ENCODE results near the gene LBR. TPM values are rescaled to one million over a fixed set of nuclear protein-coding genes. Genes with fewer than 3 reads are reported as not detected.

LBR gene
- total RNA-seq, 1 experiment from 2014 or later: 60.9 TPM

DNA sequence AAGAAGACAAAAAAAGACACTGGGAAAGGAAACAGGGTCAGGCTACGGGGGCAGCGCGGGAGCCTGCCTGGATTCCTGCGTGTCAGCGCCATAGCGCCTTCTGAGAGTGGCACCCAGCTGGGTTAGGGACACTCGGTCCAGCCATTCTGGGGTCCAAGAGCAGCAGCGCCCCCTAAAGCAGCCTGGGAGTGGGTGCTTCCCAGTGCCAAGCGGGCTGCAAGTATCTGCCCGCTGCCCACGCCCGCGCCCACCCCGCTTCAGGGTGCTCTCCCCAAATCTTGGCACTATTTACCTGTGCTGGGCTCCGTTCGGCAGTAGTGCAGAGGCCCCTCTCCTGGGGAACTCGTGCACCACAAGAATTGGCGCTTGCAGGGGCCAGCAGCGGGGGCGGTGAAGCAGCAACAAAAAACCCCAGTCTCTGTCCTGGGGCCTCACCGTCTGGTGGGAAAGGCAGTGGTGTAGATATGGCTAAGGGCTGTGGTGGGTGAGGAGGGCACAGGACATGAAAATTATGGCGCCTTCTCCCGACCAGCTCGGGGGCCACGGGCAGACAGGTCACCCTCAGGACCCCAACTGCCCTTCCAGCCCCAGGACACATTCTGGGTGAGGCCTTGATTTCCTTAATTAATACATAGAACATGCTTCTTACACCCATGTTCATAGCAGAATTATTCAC is 24.1 kb upstream of the LBR start:
- TF ChIP-seq, protein P1, sequence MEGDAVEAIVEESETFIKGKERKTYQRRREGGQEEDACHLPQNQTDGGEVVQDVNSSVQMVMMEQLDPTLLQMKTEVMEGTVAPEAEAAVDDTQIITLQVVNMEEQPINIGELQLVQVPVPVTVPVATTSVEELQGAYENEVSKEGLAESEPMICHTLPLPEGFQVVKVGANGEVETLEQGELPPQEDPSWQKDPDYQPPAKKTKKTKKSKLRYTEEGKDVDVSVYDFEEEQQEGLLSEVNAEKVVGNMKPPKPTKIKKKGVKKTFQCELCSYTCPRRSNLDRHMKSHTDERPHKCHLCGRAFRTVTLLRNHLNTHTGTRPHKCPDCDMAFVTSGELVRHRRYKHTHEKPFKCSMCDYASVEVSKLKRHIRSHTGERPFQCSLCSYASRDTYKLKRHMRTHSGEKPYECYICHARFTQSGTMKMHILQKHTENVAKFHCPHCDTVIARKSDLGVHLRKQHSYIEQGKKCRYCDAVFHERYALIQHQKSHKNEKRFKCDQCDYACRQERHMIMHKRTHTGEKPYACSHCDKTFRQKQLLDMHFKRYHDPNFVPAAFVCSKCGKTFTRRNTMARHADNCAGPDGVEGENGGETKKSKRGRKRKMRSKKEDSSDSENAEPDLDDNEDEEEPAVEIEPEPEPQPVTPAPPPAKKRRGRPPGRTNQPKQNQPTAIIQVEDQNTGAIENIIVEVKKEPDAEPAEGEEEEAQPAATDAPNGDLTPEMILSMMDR (conservative IDR thresholded peaks at IDR 0.05): peak; percentile 53
- no peak overlapping the region for H2BK12ac ChIP-seq (ENCODE audit: insufficient read length, low read depth, low read length)
- Mint-ChIP-seq H3K27ac (no peak overlapping the region; a peak in 1 of 7 replicates), H3K27me3 (ENCODE audit: low read depth) (peaks cover 12% of the 10 kb centered on the region), H3K4me1 (peaks cover 10 to 11% of the 10 kb centered on the region in 2 experiments), H3K4me3 (no peak overlapping the region), H3K36me3 (ENCODE audit: insufficient read depth in 1 of 3, low read depth in 3 of 3) (no peaks in the 10 kb centered on the region), H3K9me3 (peaks cover 0 to 3% of the 10 kb centered on the region in 2 experiments; a peak in 3 of 5 replicates)
- H3K23me2 ChIP-seq (ENCODE audit: insufficient read length, low read depth, low read length, poor library complexity, severe bottlenecking): no peaks in the 10 kb centered on the region
- H3K14ac ChIP-seq (ENCODE audit: insufficient read depth, low read length): no peak overlapping the region
- H3K23ac ChIP-seq (ENCODE audit: insufficient read length, low read depth, low read length): no peak overlapping the region
- H4K20me1 ChIP-seq (ENCODE audit: control insufficient read depth, insufficient read depth, insufficient read length): no peaks in the 10 kb centered on the region
- no peak overlapping the region for H3T11ph ChIP-seq (ENCODE audit: low read length)
- no peak overlapping the region for H2AK5ac ChIP-seq (ENCODE audit: insufficient read length, low read length)
- no peaks in the 10 kb centered on the region for H3K9me3 ChIP-seq (ENCODE audit: control insufficient read depth, low read depth, low read length)
- no CpG with 5 or more reads among the region's 25 CpGs for WGBS (ENCODE audit: extremely low coverage, insufficient read length, low lambda C conversion rate)
- no peaks in the 10 kb centered on the region for H3K79me2 ChIP-seq (ENCODE audit: insufficient read depth, low read length)
- H2BK15ac ChIP-seq (ENCODE audit: low read depth, low read length): no peak overlapping the region
- no peak overlapping the region for H3K56ac ChIP-seq (ENCODE audit: insufficient read length, low read depth, low read length)
- no peak overlapping the region for H2BK5ac ChIP-seq (ENCODE audit: insufficient read length, low read length)
- no peak overlapping the region for H3K27ac ChIP-seq (ENCODE audit: insufficient read length, low read depth, low read length)
- no peaks in the 10 kb centered on the region for H3K27me3 ChIP-seq (ENCODE audit: insufficient read depth, low read length)
- no peak overlapping the region for H3K9ac ChIP-seq (ENCODE audit: extremely low read depth, insufficient read length, low read length)
- H3K4me2 ChIP-seq (ENCODE audit: insufficient read depth, insufficient read length, low read length): no peak overlapping the region
- H3K4me1 ChIP-seq (ENCODE audit: insufficient read depth, low read length): peaks cover 5% of the 10 kb centered on the region; the same call in 1 of the 2 replicates
- no peak overlapping the region for H3K4ac ChIP-seq (ENCODE audit: low read depth, low read length)
- H3K79me1 ChIP-seq (ENCODE audit: insufficient read depth, low read depth, low read length, poor library complexity, severe bottlenecking): no peaks in the 10 kb centered on the region
- no peak overlapping the region for H4K5ac ChIP-seq (ENCODE audit: insufficient read length, low read depth, low read length)
- no peak overlapping the region for H4K91ac ChIP-seq (ENCODE audit: insufficient read length, low read depth, low read length)
- no peak for DNase-seq
- no peak overlapping the region for H4K8ac ChIP-seq (replicated peaks; ENCODE audit: insufficient read length, low read depth, low read length)
- H2BK20ac ChIP-seq (ENCODE audit: low read depth, low read length, poor library complexity, severe bottlenecking): no peak overlapping the region
- no peak overlapping the region for H3K18ac ChIP-seq (ENCODE audit: insufficient read length, low read depth, low read length)
- H2BK120ac ChIP-seq (ENCODE audit: low read depth, low read length, poor library complexity, severe bottlenecking): no peak overlapping the region
- no peak overlapping the region for H2AFZ ChIP-seq (ENCODE audit: low read length)
